ENCODE measurements around the gene DGKH. TPM values are rescaled to one million over a fixed set of nuclear protein-coding genes. Genes with fewer than 3 reads are reported as not detected.

DGKH gene
- total and polyA plus RNA-seq, 9 of the 15 experiments (the other 6 are each of a cell fraction or from before 2014, with no cell fraction given) = 0.38 to 4.4 (median 3.1) TPM

- TF ChIP-seq ATF6 (CRISPR knock-in tag; IDR thresholded peaks at IDR 0.05) (no peak), MNT (conservative IDR thresholded peaks at IDR 0.05) (peak in 1 of 2 experiments; percentile 38; a peak in 1 of 4 replicates), POLR2H (tag; IDR thresholded peaks at IDR 0.05; ENCODE audit: low read depth) (0 out of 2 replicates have a peak, but pooled peaks have one; percentile 32), RBBP5 (IDR thresholded peaks at IDR 0.05; ENCODE audit: borderline replicate concordance, insufficient read depth, low read length, poor library complexity, severe bottlenecking) (no peak), CHD2 (IDR thresholded peaks at IDR 0.05; ENCODE audit: low read depth, low read length) (no peak), ZNF146 (CRISPR knock-in tag; IDR thresholded peaks at IDR 0.05; ENCODE audit: unreplicated experiment) (no peak), TRIM28 (IDR thresholded peaks at IDR 0.05) (no peak), BHLHE40 (IDR thresholded peaks at IDR 0.05; ENCODE audit: low read length) (no peak), DMBX1 (CRISPR knock-in tag; IDR thresholded peaks at IDR 0.05; ENCODE audit: borderline replicate concordance) (peak; percentile 55; the same call in 1 of the 2 replicates), TBP (optimal IDR thresholded peaks at IDR 0.05; ENCODE audit: low read depth, low read length) (no peak), RCOR1 (IDR thresholded peaks at IDR 0.05; ENCODE audit: borderline replicate concordance in 1 of 2, low read depth in 2 of 2, low read length in 2 of 2) (0 out of 4 replicates have a peak, but pooled peaks of 1 of the 2 experiments have one; percentile 34), ETV1 (tag; conservative IDR thresholded peaks at IDR 0.05; ENCODE audit: low read depth) (0 out of 2 replicates have a peak, but pooled peaks have one; percentile 38), JUND (IDR thresholded peaks at IDR 0.05; ENCODE audit: borderline replicate concordance, low read depth, low read length) (no peak; the same call in 1 of the 2 replicates), JUND (tag; IDR thresholded peaks at IDR 0.05; ENCODE audit: borderline replicate concordance, low read depth, low read length) (peak; percentile 21; the same call in 1 of the 3 replicates), ZNF121 (CRISPR knock-in tag; conservative IDR thresholded peaks at IDR 0.05) (no peak), FOXA3 (CRISPR knock-in tag; conservative IDR thresholded peaks at IDR 0.05 in 1 of 2, IDR thresholded peaks at IDR 0.05 in 1 of 2) (no peak), IRF1 (CRISPR knock-in tag; IDR thresholded peaks at IDR 0.05; ENCODE audit: borderline replicate concordance) (no peak), GATA2 (CRISPR knock-in tag; IDR thresholded peaks at IDR 0.05) (peak; percentile 84), HINFP (tag; conservative IDR thresholded peaks at IDR 0.05; ENCODE audit: low read depth) (no peak), CAMTA2 (CRISPR knock-in tag; conservative IDR thresholded peaks at IDR 0.05) (no peak), CHCHD3 (CRISPR knock-in tag; IDR thresholded peaks at IDR 0.05) (no peak)
Observed at GRCh38 chr13:42259515-42259914, 211.1 kb downstream of the DGKH start (continued).

All from K562 (cell line).